ENCODE results near the gene LRRK2. TPM values are rescaled to one million over a fixed set of nuclear protein-coding genes. Genes with fewer than 3 reads are reported as not detected.
A peak's percentile ranks its signal among the peaks of the same experiment; 100 is the strongest.

The LRRK2 gene
- total and polyA plus RNA-seq, 2 experiments from 2014 or later: 0.24 TPM; not detected in 1

DNA sequence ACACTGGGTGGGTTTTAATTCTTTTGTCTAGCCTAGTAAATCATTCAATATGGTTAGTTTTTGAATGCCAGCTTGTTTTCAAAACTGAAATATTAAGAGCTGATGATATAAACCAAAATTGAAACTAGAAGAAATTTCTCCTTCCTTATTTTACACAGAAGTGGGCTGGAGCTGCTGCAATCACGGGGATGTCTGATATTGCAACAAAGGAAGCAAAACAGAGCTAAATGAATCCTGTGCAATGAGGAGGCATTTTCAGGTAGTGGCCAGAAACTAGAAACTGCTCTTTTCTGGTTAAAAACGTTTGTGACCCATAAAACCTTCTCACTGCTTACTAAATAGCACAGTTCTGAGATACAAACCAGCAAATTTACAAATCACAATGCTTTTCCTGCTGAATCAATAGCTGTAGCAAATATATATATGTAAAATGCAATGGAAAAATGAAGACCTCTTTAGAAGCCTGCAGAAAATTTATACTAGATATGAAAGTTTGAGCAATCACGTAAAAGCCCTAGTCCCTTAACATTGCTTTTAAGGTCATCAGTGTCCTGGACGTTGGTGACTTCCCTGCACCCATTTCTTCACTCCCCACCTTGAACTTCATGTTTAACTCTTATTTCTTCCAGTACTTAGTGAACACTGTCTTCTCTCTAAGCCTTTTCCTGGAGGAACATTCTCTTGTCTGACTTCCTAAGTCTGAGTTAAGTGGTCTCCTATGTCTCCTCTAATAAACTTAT lies 15.9 kb upstream of the LRRK2 start:
- H2AFZ ChIP-seq: peak overlapping the region; percentile 30; the same call in 1 of the 2 replicates
- peaks cover 22% of the 10 kb centered on the region; the same call in 2 of the 3 replicates for H3K9me3 Mint-ChIP-seq
- no peak for ATAC-seq

More for the DNA sequence above, 15.9 kb upstream of the LRRK2 start:
- H3K4me2 ChIP-seq: no peak overlapping the region
- H3K27ac ChIP-seq (ENCODE audit: low read depth): no peak overlapping the region
- no peaks in the 10 kb centered on the region for H3K79me2 ChIP-seq (replicated peaks; ENCODE audit: insufficient read depth)
- 0 out of 2 replicates have a peak, but pooled peaks cover 5% of the 10 kb centered on the region for H3K36me3 ChIP-seq (ENCODE audit: insufficient read depth)
- Mint-ChIP-seq H3K4me1 (peaks cover 4% of the 10 kb centered on the region; the same call in 1 of the 3 replicates), H3K27ac (no peak overlapping the region; the same call in 1 of the 2 replicates), H3K4me3 (no peak overlapping the region), H3K36me3 (ENCODE audit: low read depth) (peaks cover 9% of the 10 kb centered on the region; the same call in 2 of the 3 replicates), H3K27me3 (ENCODE audit: insufficient read depth, low read depth, poor library complexity) (no peaks in the 10 kb centered on the region)
- no peak for DNase-seq (ENCODE audit: low spot score)
- no peaks in the 10 kb centered on the region for H3K27me3 ChIP-seq (ENCODE audit: insufficient read depth)
- H3K9me2 ChIP-seq (ENCODE audit: insufficient read depth): no peaks in the 10 kb centered on the region; the same call in 1 of the 2 replicates
- no peak overlapping the region for H3K4me3 ChIP-seq
- H3K4me1 ChIP-seq (ENCODE audit: insufficient read depth): no peaks in the 10 kb centered on the region
- TF ChIP-seq, protein P1, sequence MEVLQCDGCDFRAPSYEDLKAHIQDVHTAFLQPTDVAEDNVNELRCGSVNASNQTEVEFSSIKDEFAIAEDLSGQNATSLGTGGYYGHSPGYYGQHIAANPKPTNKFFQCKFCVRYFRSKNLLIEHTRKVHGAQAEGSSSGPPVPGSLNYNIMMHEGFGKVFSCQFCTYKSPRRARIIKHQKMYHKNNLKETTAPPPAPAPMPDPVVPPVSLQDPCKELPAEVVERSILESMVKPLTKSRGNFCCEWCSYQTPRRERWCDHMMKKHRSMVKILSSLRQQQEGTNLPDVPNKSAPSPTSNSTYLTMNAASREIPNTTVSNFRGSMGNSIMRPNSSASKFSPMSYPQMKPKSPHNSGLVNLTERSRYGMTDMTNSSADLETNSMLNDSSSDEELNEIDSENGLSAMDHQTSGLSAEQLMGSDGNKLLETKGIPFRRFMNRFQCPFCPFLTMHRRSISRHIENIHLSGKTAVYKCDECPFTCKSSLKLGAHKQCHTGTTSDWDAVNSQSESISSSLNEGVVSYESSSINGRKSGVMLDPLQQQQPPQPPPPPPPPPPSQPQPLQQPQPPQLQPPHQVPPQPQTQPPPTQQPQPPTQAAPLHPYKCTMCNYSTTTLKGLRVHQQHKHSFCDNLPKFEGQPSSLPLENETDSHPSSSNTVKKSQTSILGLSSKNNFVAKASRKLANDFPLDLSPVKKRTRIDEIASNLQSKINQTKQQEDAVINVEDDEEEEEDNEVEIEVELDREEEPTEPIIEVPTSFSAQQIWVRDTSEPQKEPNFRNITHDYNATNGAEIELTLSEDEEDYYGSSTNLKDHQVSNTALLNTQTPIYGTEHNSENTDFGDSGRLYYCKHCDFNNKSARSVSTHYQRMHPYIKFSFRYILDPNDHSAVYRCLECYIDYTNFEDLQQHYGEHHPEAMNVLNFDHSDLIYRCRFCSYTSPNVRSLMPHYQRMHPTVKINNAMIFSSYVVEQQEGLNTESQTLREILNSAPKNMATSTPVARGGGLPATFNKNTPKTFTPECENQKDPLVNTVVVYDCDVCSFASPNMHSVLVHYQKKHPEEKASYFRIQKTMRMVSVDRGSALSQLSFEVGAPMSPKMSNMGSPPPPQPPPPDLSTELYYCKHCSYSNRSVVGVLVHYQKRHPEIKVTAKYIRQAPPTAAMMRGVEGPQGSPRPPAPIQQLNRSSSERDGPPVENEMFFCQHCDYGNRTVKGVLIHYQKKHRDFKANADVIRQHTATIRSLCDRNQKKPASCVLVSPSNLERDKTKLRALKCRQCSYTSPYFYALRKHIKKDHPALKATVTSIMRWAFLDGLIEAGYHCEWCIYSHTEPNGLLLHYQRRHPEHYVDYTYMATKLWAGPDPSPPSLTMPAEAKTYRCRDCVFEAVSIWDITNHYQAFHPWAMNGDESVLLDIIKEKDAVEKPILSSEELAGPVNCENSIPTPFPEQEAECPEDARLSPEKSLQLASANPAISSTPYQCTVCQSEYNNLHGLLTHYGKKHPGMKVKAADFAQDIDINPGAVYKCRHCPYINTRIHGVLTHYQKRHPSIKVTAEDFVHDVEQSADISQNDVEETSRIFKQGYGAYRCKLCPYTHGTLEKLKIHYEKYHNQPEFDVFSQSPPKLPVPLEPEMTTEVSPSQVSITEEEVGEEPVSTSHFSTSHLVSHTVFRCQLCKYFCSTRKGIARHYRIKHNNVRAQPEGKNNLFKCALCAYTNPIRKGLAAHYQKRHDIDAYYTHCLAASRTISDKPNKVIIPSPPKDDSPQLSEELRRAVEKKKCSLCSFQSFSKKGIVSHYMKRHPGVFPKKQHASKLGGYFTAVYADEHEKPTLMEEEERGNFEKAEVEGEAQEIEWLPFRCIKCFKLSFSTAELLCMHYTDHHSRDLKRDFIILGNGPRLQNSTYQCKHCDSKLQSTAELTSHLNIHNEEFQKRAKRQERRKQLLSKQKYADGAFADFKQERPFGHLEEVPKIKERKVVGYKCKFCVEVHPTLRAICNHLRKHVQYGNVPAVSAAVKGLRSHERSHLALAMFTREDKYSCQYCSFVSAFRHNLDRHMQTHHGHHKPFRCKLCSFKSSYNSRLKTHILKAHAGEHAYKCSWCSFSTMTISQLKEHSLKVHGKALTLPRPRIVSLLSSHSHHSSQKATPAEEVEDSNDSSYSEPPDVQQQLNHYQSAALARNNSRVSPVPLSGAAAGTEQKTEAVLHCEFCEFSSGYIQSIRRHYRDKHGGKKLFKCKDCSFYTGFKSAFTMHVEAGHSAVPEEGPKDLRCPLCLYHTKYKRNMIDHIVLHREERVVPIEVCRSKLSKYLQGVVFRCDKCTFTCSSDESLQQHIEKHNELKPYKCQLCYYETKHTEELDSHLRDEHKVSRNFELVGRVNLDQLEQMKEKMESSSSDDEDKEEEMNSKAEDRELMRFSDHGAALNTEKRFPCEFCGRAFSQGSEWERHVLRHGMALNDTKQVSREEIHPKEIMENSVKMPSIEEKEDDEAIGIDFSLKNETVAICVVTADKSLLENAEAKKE (CRISPR knock-in tag; IDR thresholded peaks at IDR 0.05): no peak
- no peak for TF ChIP-seq POLR2AphosphoS5 (IDR thresholded peaks at IDR 0.05; ENCODE audit: low read depth)
- H4K20me1 ChIP-seq (replicated peaks; ENCODE audit: insufficient read depth): no peaks in the 10 kb centered on the region
- no peaks in the 10 kb centered on the region for H3F3A ChIP-seq (replicated peaks; ENCODE audit: low read depth)

All from GM23338 (cell line).